EL (cell line): ENCODE measurements around the gene ATG10.
"Not testable (repeated sequence)": the region's sequence is repeated elsewhere in the genome, so short reads cannot be mapped to it uniquely, and the experiment has no call there.

Experiments
- DNase-seq: peaks from one replicate; pipeline ENCODE4 v3.0.0-alpha.2; 2016

Gene ATG10

GRCh38 chr5:81983148-81983547 lies 11.3 kb downstream of the ATG10 start:
- not testable (repeated sequence) for DNase-seq

- not testable (repeated sequence) for DNase-seq
Measured at GRCh38 chr5:81983563-81983962, 11.7 kb downstream of the ATG10 start.

- peak; percentile 7 for DNase-seq
Measured at GRCh38 chr5:81986126-81986525, 14.3 kb downstream of the ATG10 start.

GRCh38 chr5:81989204-81989603 lies 17.4 kb downstream of the ATG10 start:
- DNase-seq = no peak

GRCh38 chr5:81994679-81995078 lies 22.9 kb downstream of the ATG10 start:
- DNase-seq = no peak

- no peak for DNase-seq
Measured at GRCh38 chr5:81995407-81995806, 23.6 kb downstream of the ATG10 start.

- peak; percentile 52 for DNase-seq
Measured at GRCh38 chr5:82004511-82004910, 32.7 kb downstream of the ATG10 start.

GRCh38 chr5:82009869-82010268 lies 38.0 kb downstream of the ATG10 start:
- DNase-seq = not testable (repeated sequence)

- DNase-seq = no peak
Measured at GRCh38 chr5:82010696-82011095, 38.9 kb downstream of the ATG10 start.

GRCh38 chr5:82011761-82012160 lies 39.9 kb downstream of the ATG10 start:
- peak; percentile 6 for DNase-seq

- not testable (repeated sequence) for DNase-seq
Measured at GRCh38 chr5:82014644-82015043, 42.8 kb downstream of the ATG10 start.

- DNase-seq = no peak
Measured at GRCh38 chr5:82018462-82018861, 46.6 kb downstream of the ATG10 start.

- no peak for DNase-seq
Measured at GRCh38 chr5:82019342-82020138, 47.7 kb downstream of the ATG10 start.

- DNase-seq = no peak
Measured at GRCh38 chr5:82022499-82022898, 50.7 kb downstream of the ATG10 start.

GRCh38 chr5:82023644-82024043 lies 51.8 kb downstream of the ATG10 start:
- DNase-seq = no peak

- no peak for DNase-seq
Measured at GRCh38 chr5:82031220-82032119, 59.6 kb downstream of the ATG10 start.

- not testable (repeated sequence) for DNase-seq
Measured at GRCh38 chr5:82042894-82043293, 71.1 kb downstream of the ATG10 start.

GRCh38 chr5:82044010-82044409 lies 72.2 kb downstream of the ATG10 start:
- DNase-seq = no peak

GRCh38 chr5:82045554-82046275 lies 73.9 kb downstream of the ATG10 start:
- peak; percentile 46 for DNase-seq

GRCh38 chr5:82046276-82046647 lies 74.4 kb downstream of the ATG10 start:
- no peak for DNase-seq

- DNase-seq = no peak
Measured at GRCh38 chr5:82050955-82051354, 79.1 kb downstream of the ATG10 start.

- no peak for DNase-seq
Measured at GRCh38 chr5:82054004-82054710, 82.3 kb downstream of the ATG10 start.

- no peak for DNase-seq
Measured at GRCh38 chr5:82057051-82057450, 85.2 kb downstream of the ATG10 start.
